Type B pancreatic cell (in vitro differentiated cells): Measurements from ENCODE around the gene TST. TPM values are rescaled to one million over a fixed set of nuclear protein-coding genes. Genes with fewer than 3 reads are reported as not detected.

Experiments
- DNase-seq: peaks from one replicate; pipeline ENCODE4 v3.0.0; 2021; ENCODE audit warnings: mixed read lengths; ENCODE audit not compliant: unreplicated experiment; ENCODE audit errors: extremely low spot score
- H3K27ac Mint-ChIP-seq: 2 replicates; pipeline ENCODE4 v1.8.0; 2021; ENCODE audit warnings: mild to moderate bottlenecking, mixed read lengths
- H3K27me3 Mint-ChIP-seq: 2 replicates; pipeline ENCODE4 v1.8.0; 2021; ENCODE audit warnings: mixed read lengths
- H3K36me3 Mint-ChIP-seq: 2 replicates; pipeline ENCODE4 v1.8.0; 2021; ENCODE audit warnings: mixed read lengths
- H3K4me1 Mint-ChIP-seq: one replicate; pipeline ENCODE4 v1.8.0; 2021; ENCODE audit warnings: mixed read lengths; ENCODE audit not compliant: unreplicated experiment
- H3K4me3 Mint-ChIP-seq: 2 replicates; pipeline ENCODE4 v1.8.0; 2021; ENCODE audit warnings: mild to moderate bottlenecking, mixed read lengths
- H3K9me3 Mint-ChIP-seq: 2 replicates; pipeline ENCODE4 v1.8.0; 2021; ENCODE audit warnings: mixed read lengths
- CTCF ChIP-seq: fragments of 200-600 bp; sonication (generic); conservative IDR thresholded peaks from 2 replicates; pipeline ENCODE4 v1.5.0; 2021; ENCODE audit warnings: antibody characterized with exemption, mild to moderate bottlenecking
- total RNA-seq: library from RNA; stranded (reverse); gene quantifications from 2 replicates; pipeline ENCODE4 v1.2.1, GENCODE V29; 2021; ENCODE audit warnings: low replicate concordance

TST gene
- total RNA-seq, 1 donor from 2014 or later: 34.0 TPM

DNA sequence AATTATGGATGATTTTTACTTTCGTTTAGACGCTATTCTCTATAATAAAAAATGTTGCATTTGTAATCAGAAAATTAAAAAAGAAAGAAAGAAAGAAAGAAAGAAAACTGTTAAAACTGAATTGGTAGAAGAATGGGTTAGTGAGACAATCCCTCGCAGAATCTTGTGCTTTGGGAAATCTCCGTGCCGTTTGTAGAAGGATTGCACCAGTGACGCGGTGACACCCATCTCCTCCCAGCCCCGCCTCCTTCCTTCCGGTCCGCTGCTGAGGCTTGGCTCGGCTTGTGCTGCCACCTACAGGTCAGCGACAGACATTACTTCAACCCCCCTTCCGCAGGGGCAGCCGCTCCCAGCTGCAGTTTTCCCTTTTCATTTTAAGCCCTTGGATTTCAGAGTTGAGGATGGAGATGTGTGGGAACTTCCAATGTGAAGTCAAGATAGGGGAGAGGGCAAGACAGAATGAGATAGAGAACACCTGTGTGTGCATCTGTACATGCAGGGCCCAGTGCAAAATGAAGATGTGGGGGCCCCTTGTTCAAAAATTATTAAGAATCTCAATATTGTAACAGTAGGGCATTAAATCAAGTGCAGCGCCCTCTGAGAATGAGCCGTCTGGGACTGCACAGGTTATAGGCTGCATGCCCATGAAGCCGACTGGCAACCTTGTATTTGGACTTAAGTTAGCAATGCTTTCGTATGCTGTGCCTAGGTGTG is 41.1 kb downstream of the TST start:
- TF ChIP-seq CTCF: peak; percentile 95
- Mint-ChIP-seq H3K36me3 (no peaks in the 10 kb centered on the region), H3K4me1 (peaks cover 5% of the 10 kb centered on the region), H3K27ac (peak overlapping the region; percentile 85), H3K9me3 (no peaks in the 10 kb centered on the region), H3K27me3 (peaks cover 23% of the 10 kb centered on the region), H3K4me3 (peak overlapping the region; percentile 87)
- DNase-seq: peak; percentile 85

DNA sequence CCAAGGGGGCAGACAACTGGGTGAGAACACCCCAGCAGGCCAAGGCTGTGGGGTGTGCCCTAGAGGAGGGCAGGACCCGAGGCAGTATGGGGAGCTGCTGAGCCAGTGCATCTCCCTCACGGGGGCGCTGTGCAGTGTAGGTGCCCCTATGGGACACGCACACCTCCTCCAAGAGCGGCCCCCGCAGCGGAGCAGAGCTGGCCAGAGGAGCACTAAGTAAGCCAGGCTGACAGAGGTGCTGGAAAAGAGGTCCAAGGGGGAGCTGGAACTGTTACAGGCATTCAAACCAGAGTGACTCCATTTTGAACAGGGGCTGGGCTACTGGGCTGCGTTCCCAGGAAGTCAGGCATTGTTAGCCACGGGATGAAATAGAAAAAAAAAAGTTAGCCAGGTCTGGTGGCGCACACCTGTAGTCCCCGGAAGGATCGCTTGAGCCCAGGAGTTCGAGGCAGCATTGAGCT is 41.8 kb downstream of the TST start:
- DNase-seq: no peak
- H3K27me3 Mint-ChIP-seq: peaks cover 21% of the 10 kb centered on the region
- peak; percentile 47 for TF ChIP-seq CTCF
- H3K4me3 Mint-ChIP-seq: peak overlapping the region; percentile 87
- peaks cover 5% of the 10 kb centered on the region for H3K4me1 Mint-ChIP-seq
- H3K27ac Mint-ChIP-seq: peak overlapping the region; percentile 85
- H3K36me3 Mint-ChIP-seq: no peaks in the 10 kb centered on the region
- H3K9me3 Mint-ChIP-seq: no peaks in the 10 kb centered on the region

DNA sequence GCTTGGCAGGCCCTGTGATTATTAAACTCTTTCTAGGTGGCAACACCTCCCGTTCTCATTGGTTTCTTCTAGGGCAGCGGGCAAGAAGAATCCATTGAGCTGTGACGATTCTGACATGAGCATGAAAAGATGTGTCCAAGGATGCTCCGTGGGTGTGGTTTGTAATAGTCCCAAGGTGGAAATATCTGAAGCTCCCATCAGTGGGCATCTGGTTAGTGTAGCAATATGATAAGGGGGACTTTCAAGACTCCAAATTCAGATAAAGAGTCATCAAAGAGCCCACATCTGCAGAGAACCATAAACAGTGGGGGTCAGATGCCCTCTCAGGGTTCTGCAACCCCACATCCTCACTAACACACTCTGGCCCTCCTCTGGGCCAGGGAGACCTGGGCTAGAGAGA is 42.6 kb downstream of the TST start:
- peaks cover 5% of the 10 kb centered on the region for H3K4me1 Mint-ChIP-seq
- no peak overlapping the region for H3K27ac Mint-ChIP-seq
- DNase-seq: no peak
- TF ChIP-seq CTCF: no peak
- H3K27me3 Mint-ChIP-seq: peaks cover 17% of the 10 kb centered on the region
- no peaks in the 10 kb centered on the region for H3K9me3 Mint-ChIP-seq
- H3K4me3 Mint-ChIP-seq: peak overlapping the region; percentile 87
- no peaks in the 10 kb centered on the region for H3K36me3 Mint-ChIP-seq

DNA sequence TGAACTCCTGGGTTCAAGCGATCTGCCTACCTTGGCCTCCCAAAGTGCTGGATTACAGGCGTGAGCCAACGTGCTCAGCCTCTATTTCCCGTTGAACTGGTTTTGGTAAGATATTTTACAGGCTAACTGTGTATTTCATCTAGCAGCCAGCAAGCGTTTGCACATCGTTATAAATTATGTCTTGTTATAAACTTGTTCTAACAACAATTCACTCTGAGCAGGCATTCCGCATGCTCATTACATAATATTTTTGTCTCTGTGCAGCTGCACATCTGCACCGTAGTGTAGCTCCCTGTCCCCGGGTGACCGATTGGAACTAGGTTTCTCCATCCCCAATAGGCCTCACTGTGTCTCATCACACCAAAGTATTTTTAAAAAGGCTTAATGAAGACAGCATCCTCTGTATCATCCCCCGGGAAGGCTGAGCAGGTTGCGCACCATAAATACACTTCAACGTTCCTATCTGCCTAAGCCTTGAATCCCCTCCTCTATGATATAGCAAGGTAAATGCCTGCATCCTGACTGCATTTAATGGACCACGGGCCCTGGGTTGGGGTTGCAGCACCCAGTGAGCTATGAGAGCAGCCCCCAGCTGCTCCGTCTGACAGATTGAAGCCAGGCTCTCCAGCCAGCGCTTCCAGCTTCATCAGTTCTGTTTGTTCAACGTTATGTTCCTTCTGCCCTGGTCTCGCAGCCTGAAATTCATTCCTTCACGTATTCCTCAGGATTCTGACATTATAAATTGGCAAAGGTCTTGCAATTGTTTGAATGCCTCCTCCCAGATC is 47.7 kb downstream of the TST start:
- Mint-ChIP-seq H3K4me1 (no peaks in the 10 kb centered on the region), H3K36me3 (no peaks in the 10 kb centered on the region), H3K9me3 (no peaks in the 10 kb centered on the region), H3K27ac (no peak overlapping the region), H3K27me3 (peaks cover 21% of the 10 kb centered on the region), H3K4me3 (no peak overlapping the region)
- no peak for DNase-seq
- TF ChIP-seq CTCF: no peak

DNA sequence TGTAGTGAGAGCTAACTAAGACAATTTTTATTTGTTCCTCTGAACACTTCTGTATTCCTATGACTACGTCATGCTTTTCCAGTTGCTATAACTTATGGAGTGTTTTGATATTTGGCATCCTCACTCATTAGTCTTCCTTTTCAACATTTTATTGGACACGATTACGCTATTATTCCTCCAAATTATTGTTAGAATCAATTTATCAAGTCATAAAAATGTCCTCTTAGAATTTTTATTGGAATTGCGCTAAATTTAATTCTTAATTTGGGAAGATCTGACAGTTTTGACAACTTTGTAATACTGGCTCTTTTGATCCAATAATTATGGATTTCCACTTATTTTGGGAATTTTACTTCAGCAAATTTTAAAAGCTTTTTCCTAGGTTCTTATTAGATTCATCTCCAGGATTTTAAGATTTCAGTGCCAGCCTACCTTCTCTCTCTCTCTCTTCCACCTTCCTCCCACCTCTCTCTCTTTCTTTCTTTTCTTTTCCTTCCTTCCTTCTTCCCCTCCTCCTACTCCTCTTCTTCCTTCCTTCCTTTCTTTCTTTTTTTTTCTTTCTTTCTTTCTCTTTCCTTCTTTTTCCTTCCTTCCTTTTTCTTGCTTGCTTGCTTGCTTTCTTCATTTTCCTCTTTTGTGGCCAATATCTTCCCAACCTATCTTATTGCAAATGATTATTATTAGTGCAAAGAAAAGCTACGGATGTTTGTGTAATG is 50.8 kb downstream of the TST start:
- Mint-ChIP-seq H3K27me3 (peaks cover 29% of the 10 kb centered on the region), H3K9me3 (no peaks in the 10 kb centered on the region), H3K27ac (no peak overlapping the region), H3K4me3 (no peak overlapping the region), H3K36me3 (no peaks in the 10 kb centered on the region), H3K4me1 (no peaks in the 10 kb centered on the region)
- DNase-seq: no peak
- TF ChIP-seq CTCF: no peak
